PC-9 (cell line): ENCODE data around the gene URAD. TPM values are rescaled to one million over a fixed set of nuclear protein-coding genes. Genes with fewer than 3 reads are reported as not detected.
A peak's percentile ranks its signal among the peaks of the same experiment; 100 is the strongest.

Source experiments
- BruUV-seq: library from RNA; stranded (reverse); fragments of 400-500 nt; replicated peaks from 2 replicates; lab custom pipeline; 2021; lab: Mats Ljungman, UMichigan
- CTCF ChIA-PET: fragments of 300-600 bp; sonication (Branson Sonifier 250); formaldehyde crosslinking; loops from one replicate; lab custom pipeline; 2022; ENCODE audit warnings: antibody characterized with exemption; lab: Charles Lee
- POLR2A ChIA-PET: fragments of 300-600 bp; sonication (Branson Sonifier 250); formaldehyde crosslinking; loops from one replicate; lab custom pipeline; 2022; ENCODE audit warnings: antibody characterized with exemption; ENCODE audit not compliant: unreplicated experiment; lab: Charles Lee
- DNase-seq, 2 experiments: peaks; one replicate each; pipeline versions ENCODE4 v3.0.0 to v3.0.0-alpha.2; 2015 to 2022; ENCODE audit warnings: mixed read lengths in 1 of 2
- H2AFZ ChIP-seq: fragments of 200-600 bp; sonication (generic); 2 replicates; pipeline ENCODE4 v1.8.1; 2017; ENCODE audit warnings: antibody characterized with exemption
- H3F3A ChIP-seq: fragments of 200-600 bp; sonication (generic); 2 replicates; pipeline ENCODE4 v1.8.1; 2017; ENCODE audit warnings: antibody characterized with exemption, mild to moderate bottlenecking, low read depth; ENCODE audit not compliant: insufficient read depth
- H3K27ac ChIP-seq: fragments of 200-600 bp; sonication (generic); 2 replicates; pipeline ENCODE4 v1.6.1; 2016; ENCODE audit warnings: mixed run types
- H3K27me3 ChIP-seq: fragments of 200-600 bp; sonication (generic); 2 replicates; pipeline ENCODE4 v1.6.1; 2016; ENCODE audit warnings: low read depth, mixed run types; ENCODE audit not compliant: insufficient read depth
- H3K36me3 ChIP-seq: fragments of 200-600 bp; sonication (generic); 2 replicates; pipeline ENCODE4 v1.6.1; 2016; ENCODE audit warnings: low read depth, mixed run types
- H3K4me1 ChIP-seq: fragments of 200-600 bp; sonication (generic); replicated peaks from 2 replicates; pipeline ENCODE4 v1.6.1; 2016; ENCODE audit warnings: mixed run types; ENCODE audit not compliant: insufficient read depth
- H3K4me2 ChIP-seq: fragments of 200-600 bp; sonication (generic); 2 replicates; pipeline ENCODE4 v1.6.1; 2017; ENCODE audit warnings: mixed run types
- H3K4me3 ChIP-seq: fragments of 200-600 bp; sonication (generic); 2 replicates; pipeline ENCODE4 v1.6.1; 2016; ENCODE audit warnings: mixed run types
- H3K79me2 ChIP-seq: fragments of 200-600 bp; sonication (generic); 2 replicates; pipeline ENCODE4 v1.6.1; 2017; ENCODE audit warnings: low read depth, mixed run types
- H3K9me2 ChIP-seq: fragments of 200-600 bp; sonication (generic); 2 replicates; pipeline ENCODE4 v1.8.1; 2017; ENCODE audit warnings: mild to moderate bottlenecking; ENCODE audit not compliant: insufficient read depth
- H3K9me3 ChIP-seq: fragments of 200-600 bp; sonication (generic); 2 replicates; pipeline ENCODE4 v1.8.1; 2016; ENCODE audit warnings: low read depth; ENCODE audit not compliant: insufficient read depth
- H4K20me1 ChIP-seq: fragments of 200-600 bp; sonication (generic); 2 replicates; pipeline ENCODE4 v1.8.1; 2017; ENCODE audit not compliant: insufficient read depth
- EZH2 ChIP-seq: fragments of 200-600 bp; sonication (generic); IDR thresholded peaks from 2 replicates; pipeline ENCODE4 v1.8.0; 2017; ENCODE audit warnings: antibody characterized with exemption, low read depth
- intact Hi-C: fragments of 100-400 bp; cut with micrococcal nuclease; formaldehyde crosslinking; loops from one replicate; pipeline ENCODE4 v1.10.0; 2022; ENCODE audit not compliant: unreplicated experiment
- total RNA-seq: library from RNA; stranded (reverse); gene quantifications from 2 replicates; pipeline ENCODE4 v1.2.3, GENCODE V29; 2021
- TF ChIP-seq, protein P1 (sequence below): fragments of 200-600 bp; sonication (generic); conservative IDR thresholded peaks from 2 replicates; pipeline ENCODE4 v1.6.1; 2017; ENCODE audit warnings: mixed run types, antibody characterized with exemption, mild to moderate bottlenecking, moderate library complexity

URAD gene
- total RNA-seq, 1 experiment from 2014 or later: not detected

GRCh38 chr13:27997904-27998522, 9.5 kb upstream of the URAD start:
- H4K20me1 ChIP-seq: no peaks in the 10 kb centered on the region
- peaks cover 7% of the 10 kb centered on the region; the same call in 1 of the 2 replicates for H3K27me3 ChIP-seq
- H3K79me2 ChIP-seq: no peaks in the 10 kb centered on the region
- no peaks in the 10 kb centered on the region for H3K9me3 ChIP-seq
- H3K4me2 ChIP-seq: no peak overlapping the region
- no peak overlapping the region for H2AFZ ChIP-seq
- H3F3A ChIP-seq: peaks cover 3% of the 10 kb centered on the region; the same call in 1 of the 2 replicates
- no peaks in the 10 kb centered on the region for H3K9me2 ChIP-seq
- TF ChIP-seq, protein P1, sequence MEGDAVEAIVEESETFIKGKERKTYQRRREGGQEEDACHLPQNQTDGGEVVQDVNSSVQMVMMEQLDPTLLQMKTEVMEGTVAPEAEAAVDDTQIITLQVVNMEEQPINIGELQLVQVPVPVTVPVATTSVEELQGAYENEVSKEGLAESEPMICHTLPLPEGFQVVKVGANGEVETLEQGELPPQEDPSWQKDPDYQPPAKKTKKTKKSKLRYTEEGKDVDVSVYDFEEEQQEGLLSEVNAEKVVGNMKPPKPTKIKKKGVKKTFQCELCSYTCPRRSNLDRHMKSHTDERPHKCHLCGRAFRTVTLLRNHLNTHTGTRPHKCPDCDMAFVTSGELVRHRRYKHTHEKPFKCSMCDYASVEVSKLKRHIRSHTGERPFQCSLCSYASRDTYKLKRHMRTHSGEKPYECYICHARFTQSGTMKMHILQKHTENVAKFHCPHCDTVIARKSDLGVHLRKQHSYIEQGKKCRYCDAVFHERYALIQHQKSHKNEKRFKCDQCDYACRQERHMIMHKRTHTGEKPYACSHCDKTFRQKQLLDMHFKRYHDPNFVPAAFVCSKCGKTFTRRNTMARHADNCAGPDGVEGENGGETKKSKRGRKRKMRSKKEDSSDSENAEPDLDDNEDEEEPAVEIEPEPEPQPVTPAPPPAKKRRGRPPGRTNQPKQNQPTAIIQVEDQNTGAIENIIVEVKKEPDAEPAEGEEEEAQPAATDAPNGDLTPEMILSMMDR: peak; percentile 55; the same call in 1 of the 2 replicates
- no peak for TF ChIP-seq EZH2
- no peak for DNase-seq
- no TSS peak for BruUV-seq
- CTCF ChIA-PET: interaction anchor here (0.6 kb wide), 1 partner anchor 1074 kb away, joined by 4 read pairs; no protein-coding TSS in a partner anchor
- intact Hi-C loops: no loop called here
- POLR2A ChIA-PET: no interaction called here
- no peaks in the 10 kb centered on the region for H3K36me3 ChIP-seq
- H3K27ac ChIP-seq: no peak overlapping the region
- H3K4me1 ChIP-seq: no peaks in the 10 kb centered on the region
- H3K4me3 ChIP-seq: no peak overlapping the region

- ChIA-PET CTCF (no interaction called here), POLR2A (no interaction called here)
- Histone ChIP-seq H3K4me3 (no peak overlapping the region), H3K9me3 (no peaks in the 10 kb centered on the region), H3K4me1 (no peaks in the 10 kb centered on the region), H3K27me3 (peaks cover 21% of the 10 kb centered on the region; the same call in 1 of the 2 replicates), H4K20me1 (no peaks in the 10 kb centered on the region), H3K9me2 (no peaks in the 10 kb centered on the region), H3K4me2 (no peak overlapping the region), H2AFZ (no peak overlapping the region), H3K79me2 (no peaks in the 10 kb centered on the region), H3K36me3 (no peaks in the 10 kb centered on the region), H3F3A (no peaks in the 10 kb centered on the region), H3K27ac (no peak overlapping the region)
- no peak for DNase-seq
- intact Hi-C loops: no loop called here
- no TSS peak for BruUV-seq
- no peak for TF ChIP-seq EZH2
- TF ChIP-seq, protein P1: no peak
These were observed 3.4 kb upstream of the URAD start for GRCh38 chr13:27991881-27992280.

DNA sequence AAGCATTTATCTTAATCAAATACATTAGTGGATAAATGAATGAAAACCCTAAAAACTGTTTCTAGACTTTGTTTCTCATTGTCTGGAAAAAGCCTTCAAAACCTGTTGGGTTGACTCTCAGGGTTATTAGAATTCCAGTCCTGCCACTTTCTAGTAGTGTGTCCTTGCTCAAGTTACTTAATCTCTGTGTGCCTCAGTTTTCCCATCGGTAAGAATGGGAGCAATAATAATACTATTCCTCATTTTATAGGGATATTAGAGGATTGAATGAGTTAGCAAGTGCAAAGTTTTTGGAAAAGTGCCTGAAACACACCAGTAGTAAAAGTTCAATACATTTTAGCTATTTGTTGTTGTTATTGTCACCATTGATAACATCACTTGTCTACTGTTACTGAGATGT, 2.9 kb downstream of the URAD start:
- no peaks in the 10 kb centered on the region for H3F3A ChIP-seq
- H3K9me2 ChIP-seq: no peaks in the 10 kb centered on the region
- no peak overlapping the region for H2AFZ ChIP-seq
- ChIA-PET CTCF (no interaction called here), POLR2A (no interaction called here)
- no peaks in the 10 kb centered on the region for H3K79me2 ChIP-seq
- peaks cover 38% of the 10 kb centered on the region for H3K27me3 ChIP-seq
- no peak overlapping the region for H3K27ac ChIP-seq
- TF ChIP-seq, protein P1: no peak
- TF ChIP-seq EZH2: no peak
- DNase-seq: no peak
- H3K4me2 ChIP-seq: no peak overlapping the region
- intact Hi-C loops: loop anchor here (2.0 kb wide), 1 partner anchor 1041 kb away; no protein-coding TSS in a partner anchor
- H3K36me3 ChIP-seq: no peaks in the 10 kb centered on the region
- BruUV-seq: no TSS peak
- H3K9me3 ChIP-seq: no peaks in the 10 kb centered on the region
- H3K4me1 ChIP-seq: no peaks in the 10 kb centered on the region
- no peaks in the 10 kb centered on the region for H4K20me1 ChIP-seq
- H3K4me3 ChIP-seq: no peak overlapping the region
